MCF 10A (cell line): Measurements from ENCODE around the gene ANAPC5. TPM values are rescaled to one million over a fixed set of nuclear protein-coding genes. Genes with fewer than 3 reads are reported as not detected.
A peak's percentile ranks its signal among the peaks of the same experiment; 100 is the strongest.

ENCODE experiments used
- Bru-seq: library from RNA; stranded (reverse); fragments of 400-500 nt; gene quantifications from one replicate; lab custom pipeline; 2021; lab: Mats Ljungman, UMichigan
- BruChase-seq, 2 experiments: library from RNA; stranded (reverse); fragments of 400-500 nt; gene quantifications; one replicate each; lab custom pipeline; 2021; lab: Mats Ljungman, UMichigan
- BruUV-seq: library from RNA; stranded (reverse); fragments of 400-500 nt; replicated peaks from 2 replicates; lab custom pipeline; 2021; lab: Mats Ljungman, UMichigan
- CTCF ChIA-PET: fragments of 300-600 bp; sonication (Branson Sonifier 250); formaldehyde crosslinking; extraction: SDS; loops from one replicate; lab custom pipeline; 2021; ENCODE audit warnings: antibody characterized with exemption, inconsistent platforms; lab: Yijun Ruan, JAX
- POLR2A ChIA-PET: fragments of 300-600, 350-650 bp; sonication (Branson Sonifier 250); formaldehyde crosslinking; extraction: SDS; loops from one replicate; lab custom pipeline; 2020; ENCODE audit warnings: antibody characterized with exemption, inconsistent platforms; lab: Yijun Ruan, JAX
- DNase-seq: peaks from one replicate; pipeline ENCODE4 v3.0.0-alpha.2; 2018; ENCODE audit not compliant: unreplicated experiment
- H3K27ac Mint-ChIP-seq: one replicate; pipeline ENCODE4 v1.8.0; 2022; ENCODE audit warnings: mild to moderate bottlenecking, low read depth, mixed read lengths; ENCODE audit not compliant: unreplicated experiment
- H3K27me3 Mint-ChIP-seq: one replicate; pipeline ENCODE4 v1.8.0; 2022; ENCODE audit warnings: mixed read lengths; ENCODE audit not compliant: insufficient read depth, unreplicated experiment
- H3K36me3 Mint-ChIP-seq: one replicate; pipeline ENCODE4 v1.8.0; 2022; ENCODE audit warnings: mild to moderate bottlenecking, moderate library complexity, mixed read lengths; ENCODE audit not compliant: insufficient read depth, unreplicated experiment
- H3K4me1 Mint-ChIP-seq: one replicate; pipeline ENCODE4 v1.8.0; 2022; ENCODE audit warnings: mixed read lengths; ENCODE audit not compliant: insufficient read depth, unreplicated experiment
- H3K4me3 Mint-ChIP-seq: one replicate; pipeline ENCODE4 v1.8.0; 2022; ENCODE audit warnings: mild to moderate bottlenecking, moderate library complexity, mixed read lengths; ENCODE audit not compliant: unreplicated experiment
- H3K9me3 Mint-ChIP-seq: one replicate; pipeline ENCODE4 v1.8.0; 2022; ENCODE audit warnings: mixed read lengths; ENCODE audit not compliant: unreplicated experiment
- CTCF ChIP-seq: fragments of 200-600 bp; IDR thresholded peaks from one replicate; pipeline ENCODE4 v1.8.0; 2022; ENCODE audit warnings: antibody characterized with exemption, mild to moderate bottlenecking; ENCODE audit not compliant: unreplicated experiment
- intact Hi-C: fragments of 100-400 bp; cut with micrococcal nuclease; formaldehyde crosslinking; loops from 2 replicates; pipeline ENCODE4 v1.14.1; 2022
- long read RNA-seq: library from polyadenylated mRNA; stranded (forward); transcript quantifications from one replicate; pipeline ENCODE4 v2.0.0, GENCODE V29; 2022
- total RNA-seq: library from RNA; stranded (reverse); gene quantifications from 2 replicates; pipeline ENCODE4 v1.2.3, GENCODE V29; 2022

The ANAPC5 gene
- total RNA-seq (85.9 and 95.6 TPM in 2 replicates), Bru-seq, nascent RNA (percentile 77 among the genes with signal in this experiment), BruChase-seq, experiment 1, labeled RNA remaining after a 6-hour chase (percentile 85 among the genes with signal in this experiment), BruChase-seq, experiment 2, labeled RNA remaining after a 2-hour chase (percentile 87 among the genes with signal in this experiment)
- long read RNA-seq, transcript ANAPC5-201 (17 exons, 2,513 nt), result major isoform, 252 of 407 reads
- long read RNA-seq, transcript ANAPC5-218 (17 exons, 2,400 nt), result minor isoform, 113 of 407 reads
- long read RNA-seq, partial matches to known transcripts, result 8 of 407 reads
- long read RNA-seq, other reads (novel, unspliced or antisense), result 34 of 407 reads

DNA sequence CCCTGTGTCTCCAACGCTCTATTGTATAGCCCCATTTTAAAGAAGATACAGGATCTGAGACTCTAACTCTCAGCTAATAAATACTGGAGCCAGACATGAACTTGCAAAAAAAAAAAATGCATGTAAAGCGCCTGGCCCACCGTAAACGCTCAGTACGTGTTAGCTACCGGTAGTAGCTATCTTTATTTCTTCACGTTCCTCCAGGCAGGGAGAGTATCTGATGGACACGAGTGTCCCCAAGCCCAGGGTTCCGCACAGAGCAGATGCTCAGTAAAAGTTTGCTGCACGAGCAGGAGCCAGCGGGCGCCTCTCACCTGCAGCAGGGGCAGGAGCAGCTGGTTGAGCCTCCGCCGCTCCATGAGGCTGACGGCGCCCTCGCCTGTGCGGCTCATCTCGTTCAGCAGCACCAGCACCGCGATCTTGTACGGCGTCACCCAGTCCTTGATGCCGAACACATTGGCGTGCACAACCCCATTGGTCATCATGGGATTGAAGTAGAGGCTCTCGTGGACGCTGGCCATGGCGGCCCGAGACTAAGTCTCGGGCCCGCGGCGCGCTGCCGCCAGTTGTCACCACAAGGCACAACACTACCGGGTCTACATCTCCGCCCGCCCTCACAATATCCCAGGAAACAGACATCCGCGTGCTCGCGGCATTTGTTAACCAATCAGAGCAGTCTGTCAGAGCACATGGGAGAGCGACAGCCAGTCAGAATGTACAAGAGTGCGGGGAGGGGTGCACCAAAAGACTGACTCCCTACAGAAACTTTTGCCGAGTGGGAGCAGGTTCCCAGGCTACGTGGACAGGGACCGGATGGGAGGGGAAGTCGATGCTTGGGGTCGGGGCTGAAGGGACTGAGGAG, at the start of gene ANAPC5:
Gene ANAPC5, minus strand, starts transcription at position 592 of the 862 bp plus-strand sequence. Its CDS starts 71 bp downstream, at position 521.
- BruUV-seq, result TSS peak; percentile 54
- POLR2A ChIA-PET, result interaction anchor here (0.6 to 3.8 kb wide), 33 partner anchors 9 to 680 kb away, joined by 3 to 119 read pairs (median 3); partner anchors contain the start of gene RNF34
- DNase-seq, result peak; percentile 99
- peaks cover 14% of the 10 kb centered on the region for H3K4me1 Mint-ChIP-seq
- H3K36me3 Mint-ChIP-seq, result peaks cover 7% of the 10 kb centered on the region
- no peaks in the 10 kb centered on the region for H3K27me3 Mint-ChIP-seq
- H3K4me3 Mint-ChIP-seq, result peak within 1 kb of the TSS; percentile 86
- no peaks in the 10 kb centered on the region for H3K9me3 Mint-ChIP-seq
- no peak for TF ChIP-seq CTCF
- H3K27ac Mint-ChIP-seq, result peak within 1 kb of the TSS; percentile 97
- CTCF ChIA-PET, result interaction anchor here (0.6 to 7.7 kb wide), 8 partner anchors 16 to 983 kb away, joined by 3 to 66 read pairs (median 4); partner anchors contain the start of gene RNF34
- intact Hi-C loops, result loop anchor here (2.0 kb wide), 1 partner anchor 49 kb away; the partner anchor contains the start of gene RNF34

- CTCF ChIA-PET, result interaction anchor here (0.6 to 3.8 kb wide), 7 partner anchors 43 to 818 kb away, joined by 3 to 22 read pairs (median 3); partner anchors contain the start of gene ANAPC5
- DNase-seq, result peak; percentile 63
- POLR2A ChIA-PET, result interaction anchor here (0.5 to 5.0 kb wide), 36 partner anchors 9 to 1488 kb away, joined by 3 to 119 read pairs (median 4); partner anchors contain the start of genes ANAPC5, CAMKK2, DIABLO and POP5
- no peak for TF ChIP-seq CTCF
- H3K9me3 Mint-ChIP-seq, result no peaks in the 10 kb centered on the region
- peak overlapping the region; percentile 90 for H3K4me3 Mint-ChIP-seq
- intact Hi-C loops, result loop anchor here (2.0 to 5.0 kb wide), 2 partner anchors 48 to 123 kb away; partner anchors contain the start of gene ANAPC5
- no TSS peak for BruUV-seq
- H3K4me1 Mint-ChIP-seq, result peaks cover 14% of the 10 kb centered on the region
- peaks cover 15% of the 10 kb centered on the region for H3K36me3 Mint-ChIP-seq
- no peaks in the 10 kb centered on the region for H3K27me3 Mint-ChIP-seq
- peak overlapping the region; percentile 59 for H3K27ac Mint-ChIP-seq
Observed at GRCh38 chr12:121400332-121401139, 48.3 kb upstream of the ANAPC5 start.

GRCh38 chr12:121399391-121400331, 47.5 kb upstream of the ANAPC5 start, which contains the start of gene RNF34:
Gene RNF34, plus strand, starts transcription at chr12:121400118. Its CDS starts 95 bp downstream, at chr12:121400213.
- TF ChIP-seq CTCF, result no peak
- BruUV-seq, result TSS peak; percentile 83
- H3K4me1 Mint-ChIP-seq, result peaks cover 14% of the 10 kb centered on the region
- ChIA-PET POLR2A (interaction anchor here (0.5 to 5.0 kb wide), 31 partner anchors 9 to 394 kb away, joined by 3 to 119 read pairs (median 4); partner anchors contain the start of genes ANAPC5 and CAMKK2), CTCF (interaction anchor here (0.6 to 3.8 kb wide), 6 partner anchors 48 to 584 kb away, joined by 3 to 22 read pairs (median 3); partner anchors contain the start of gene ANAPC5)
- intact Hi-C loops, result loop anchor here (2.0 to 5.0 kb wide), 2 partner anchors 47 to 122 kb away; partner anchors contain the start of gene ANAPC5
- DNase-seq, result peak; percentile 99
- H3K4me3 Mint-ChIP-seq, result peak within 1 kb of the TSS; percentile 90
- peak within 1 kb of the TSS; percentile 59 for H3K27ac Mint-ChIP-seq
- no peaks in the 10 kb centered on the region for H3K9me3 Mint-ChIP-seq
- H3K36me3 Mint-ChIP-seq, result peaks cover 10% of the 10 kb centered on the region
- no peaks in the 10 kb centered on the region for H3K27me3 Mint-ChIP-seq
